Stimulated activated CD4-positive, alpha-beta T cell treated with anti-CD3 and anti-CD28 coated beads, Interleukin-2, amount 100 ng/mL, for 24 hours (primary cell): ENCODE measurements around the gene MRPL22.
"Not testable (repeated sequence)": the region's sequence is repeated elsewhere in the genome, so short reads cannot be mapped to it uniquely, and the experiment has no call there.

Experiments
- DNase-seq, 2 donors: peaks; one replicate each; pipeline ENCODE4 v3.0.0-alpha.2; 2020

MRPL22 gene

GRCh38 chr5:154943527-154943926 lies 2.7 kb downstream of the MRPL22 start:
- DNase-seq, result no peak

DNA sequence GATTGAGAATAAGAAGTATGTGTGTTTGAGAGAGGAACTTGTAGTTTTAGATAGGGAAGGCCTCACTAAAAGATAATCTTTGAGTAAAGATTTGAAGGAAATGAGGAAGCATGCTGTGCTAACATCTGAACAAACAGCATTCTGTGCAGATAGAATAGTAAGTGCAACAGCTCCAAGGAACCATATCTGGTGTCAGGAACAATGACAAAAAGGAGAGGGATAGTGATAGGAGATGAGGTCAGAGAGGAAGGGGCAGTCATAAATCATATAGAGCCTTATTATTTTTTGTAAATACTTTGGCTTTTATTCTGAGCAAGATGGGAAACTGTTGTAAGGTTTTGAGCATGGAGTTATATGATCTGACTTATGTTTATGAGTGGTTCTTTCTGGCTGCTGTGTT lies 3.8 kb downstream of the MRPL22 start:
- DNase-seq, result no peak

GRCh38 chr5:154945695-154946301 lies 4.9 kb downstream of the MRPL22 start:
- DNase-seq, result no peak

DNA sequence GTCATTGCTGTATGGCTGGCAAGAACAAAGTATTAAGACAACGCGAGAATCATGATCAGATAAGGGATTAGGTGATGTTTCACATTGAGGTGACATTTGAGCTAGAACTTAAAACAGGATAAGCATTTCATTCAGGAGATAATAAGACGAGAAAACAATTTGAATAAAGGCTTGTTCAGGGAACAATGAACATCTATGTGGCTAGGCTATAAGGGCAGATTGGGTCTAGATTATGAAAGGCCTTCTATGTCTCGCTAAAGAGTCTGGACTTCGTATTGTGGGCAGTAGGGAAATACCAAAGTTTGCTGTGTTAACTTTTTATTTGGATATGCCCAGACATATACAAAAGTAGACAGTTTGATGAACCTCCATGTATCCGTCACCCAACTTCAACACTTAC lies 6.9 kb downstream of the MRPL22 start:
- no peak for DNase-seq

DNA sequence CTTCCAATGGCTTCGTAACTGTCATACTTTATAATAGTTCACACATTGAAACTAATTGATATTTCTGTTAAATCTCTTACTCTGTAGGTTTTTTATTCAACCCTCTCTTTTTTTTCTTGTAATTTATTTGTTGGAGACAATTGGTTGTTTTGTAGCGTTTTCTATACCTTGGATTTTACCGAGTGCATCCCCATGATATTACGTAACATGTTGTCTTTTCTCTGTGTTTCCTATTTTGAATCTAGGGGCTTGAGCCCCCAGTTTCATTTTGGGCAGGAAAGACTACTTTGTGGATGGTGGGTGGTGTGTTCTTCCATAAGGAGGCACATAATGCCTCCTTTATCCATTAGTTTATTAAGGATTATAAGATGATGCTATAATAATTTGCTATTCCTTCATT lies 7.4 kb downstream of the MRPL22 start:
- DNase-seq, result no peak

DNA sequence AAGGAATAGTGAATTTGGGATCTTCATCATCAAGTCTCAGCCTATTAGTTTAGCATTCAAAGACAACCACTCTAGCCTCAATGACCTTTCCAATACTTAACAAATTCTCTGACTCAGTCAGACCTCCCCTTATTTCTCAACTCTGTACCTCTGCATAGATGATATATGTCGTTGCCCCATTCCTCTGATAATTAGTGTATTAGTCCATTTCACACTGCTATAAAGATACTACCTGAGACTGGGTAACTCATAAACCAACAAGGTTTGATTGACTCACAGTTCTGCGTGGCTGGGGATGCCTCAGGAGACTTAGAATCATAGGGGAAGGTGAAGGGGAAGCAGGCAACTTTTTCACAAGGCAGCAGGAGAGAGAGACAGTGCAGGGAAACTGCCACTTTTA lies 8.9 kb downstream of the MRPL22 start:
- DNase-seq, result no peak

GRCh38 chr5:154956712-154957111 lies 15.8 kb downstream of the MRPL22 start:
- no peak for DNase-seq

- DNase-seq, result no peak
These were observed 21.6 kb downstream of the MRPL22 start for GRCh38 chr5:154962494-154962893.

DNA sequence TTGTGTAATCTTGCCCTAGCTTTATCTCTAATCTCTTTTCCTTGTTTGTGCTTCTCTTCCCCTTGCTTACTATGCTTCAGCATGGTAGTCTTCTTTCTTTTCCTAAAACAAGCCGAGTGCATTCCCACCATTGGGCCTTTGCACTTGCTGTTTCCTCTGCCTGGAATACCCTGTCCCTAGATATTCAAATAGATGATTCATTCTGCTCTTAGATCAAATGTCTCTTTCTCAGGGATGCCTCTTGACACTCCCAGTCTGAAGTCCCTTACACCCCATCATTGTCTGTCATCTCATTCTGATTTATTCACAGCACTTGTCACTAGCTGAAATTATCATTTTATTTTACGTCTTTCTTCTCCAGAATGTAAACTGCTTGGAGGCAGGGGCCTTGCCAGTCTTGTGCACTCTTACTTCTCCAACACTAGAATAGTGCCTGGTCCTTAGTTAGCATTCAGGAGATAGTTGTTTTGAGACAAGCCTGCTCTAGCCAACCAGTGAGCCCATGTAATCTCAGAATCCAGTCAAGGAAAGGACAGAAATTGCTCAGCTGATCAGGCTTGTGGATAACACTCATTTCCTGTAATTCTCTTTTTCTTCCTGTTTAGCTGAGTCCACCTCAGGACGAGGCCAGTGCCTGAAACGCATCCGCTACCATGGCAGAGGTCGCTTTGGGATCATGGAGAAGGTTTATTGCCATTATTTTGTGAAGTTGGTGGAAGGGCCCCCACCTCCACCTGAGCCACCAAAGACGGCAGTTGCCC lies 25.4 kb downstream of the MRPL22 start:
- DNase-seq, result no peak

DNA sequence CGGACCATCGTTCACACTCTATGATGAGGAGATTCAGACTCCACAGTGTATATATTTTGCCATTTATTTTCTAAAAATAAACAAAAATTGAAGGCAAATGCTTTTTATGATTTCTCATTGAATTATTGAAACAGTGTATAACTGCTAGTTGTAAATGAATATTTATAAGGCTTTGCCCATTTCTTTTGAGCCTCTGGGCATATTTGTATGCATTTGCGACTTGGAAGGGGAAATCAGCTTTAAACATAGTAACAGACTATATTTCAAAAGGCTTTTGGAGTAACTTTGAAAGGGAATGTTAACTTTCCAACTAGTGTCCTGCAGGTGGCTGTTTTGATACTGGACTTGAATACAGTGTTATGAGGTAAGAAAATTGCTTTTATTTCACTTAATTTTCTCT lies 26.0 kb downstream of the MRPL22 start:
- no peak for DNase-seq

DNA sequence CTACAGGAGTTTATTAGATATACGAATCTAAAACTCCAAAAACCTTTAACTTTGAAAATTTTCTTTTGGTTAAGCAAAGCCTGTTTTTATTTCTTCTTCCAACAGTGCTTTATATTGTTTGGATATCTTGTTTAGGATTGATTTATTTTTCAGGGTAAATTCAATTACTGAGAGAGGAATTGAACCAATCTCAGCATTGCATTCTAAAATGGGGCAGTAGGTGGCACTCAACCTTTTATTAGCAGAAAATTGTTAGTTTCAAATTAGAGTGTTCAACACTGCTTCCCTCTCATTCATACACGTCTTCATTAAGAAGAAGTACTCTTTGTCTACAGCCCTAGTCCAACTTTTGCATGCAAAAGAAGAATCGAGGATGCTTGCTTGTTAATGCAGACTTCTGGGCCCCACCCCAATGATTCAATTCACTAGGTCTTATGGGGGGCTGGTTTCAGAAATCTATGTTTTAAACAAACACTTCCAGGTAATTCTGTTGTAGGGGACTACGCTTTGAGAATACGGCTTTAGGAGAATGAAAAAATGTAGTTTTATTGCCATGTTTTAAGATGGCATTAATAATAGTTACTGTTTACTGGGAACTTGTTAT lies 26.6 kb downstream of the MRPL22 start:
- DNase-seq, result no peak

DNA sequence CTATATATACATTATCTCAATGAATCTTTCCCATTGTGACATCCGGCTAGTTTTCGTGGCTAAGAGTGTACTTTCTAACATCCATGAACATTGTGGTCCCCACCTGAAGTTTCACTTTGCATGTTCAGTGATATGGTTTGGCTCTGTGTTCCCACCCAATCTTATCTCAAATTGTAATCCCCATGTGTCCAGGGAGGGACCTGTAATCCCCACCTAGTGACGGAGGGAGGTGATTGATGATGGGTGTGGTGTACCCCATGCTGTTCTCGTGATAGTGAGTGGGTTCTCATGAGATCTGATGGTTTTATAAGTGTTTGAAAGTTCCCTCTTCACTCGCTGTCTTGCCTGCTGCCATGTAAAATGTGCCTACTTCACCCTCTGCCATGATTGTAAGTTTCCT lies 28.1 kb downstream of the MRPL22 start:
- DNase-seq, result no peak

GRCh38 chr5:154970759-154971158 lies 29.9 kb downstream of the MRPL22 start:
- no peak for DNase-seq

DNA sequence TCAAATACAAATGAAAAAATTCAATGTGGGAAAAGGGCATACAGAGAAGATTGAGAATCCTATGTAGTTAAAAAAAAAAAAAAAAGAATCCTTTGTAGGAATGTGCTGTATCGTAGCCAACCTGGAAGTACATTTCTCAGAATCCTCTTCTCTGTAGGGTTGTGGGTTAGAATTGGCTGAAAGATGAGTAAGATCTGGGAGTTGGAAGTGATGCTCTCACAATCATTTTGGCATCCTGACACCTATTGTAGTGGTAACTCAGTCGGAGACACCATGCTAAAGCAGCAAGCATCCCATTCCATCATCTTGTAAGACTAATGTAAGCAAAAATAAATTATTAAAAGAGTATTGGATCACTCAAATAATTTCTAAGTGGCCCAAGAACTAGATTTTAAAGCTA lies 30.6 kb downstream of the MRPL22 start:
- no peak for DNase-seq

GRCh38 chr5:154972476-154973080 lies 31.7 kb downstream of the MRPL22 start:
- DNase-seq, result no peak

DNA sequence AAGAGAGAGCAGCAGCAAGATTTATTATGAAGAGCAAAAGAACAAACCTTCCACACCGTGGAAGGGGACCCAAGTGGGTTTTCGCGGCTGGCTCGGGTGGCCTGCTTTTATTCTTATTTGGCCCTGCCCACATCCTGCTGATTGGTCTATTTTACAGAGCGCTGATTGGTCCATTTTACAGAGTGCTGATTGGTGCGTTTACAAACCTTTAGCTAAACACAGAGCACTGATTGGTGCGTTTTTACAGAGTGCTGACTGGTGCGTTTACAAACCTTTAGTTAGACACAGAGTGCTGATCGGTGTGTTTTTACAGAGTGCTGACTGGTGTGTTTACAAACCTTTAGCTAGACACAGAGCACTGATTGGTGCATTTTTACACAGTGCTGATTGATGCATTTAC lies 35.2 kb downstream of the MRPL22 start:
- not testable (repeated sequence) for DNase-seq

DNA sequence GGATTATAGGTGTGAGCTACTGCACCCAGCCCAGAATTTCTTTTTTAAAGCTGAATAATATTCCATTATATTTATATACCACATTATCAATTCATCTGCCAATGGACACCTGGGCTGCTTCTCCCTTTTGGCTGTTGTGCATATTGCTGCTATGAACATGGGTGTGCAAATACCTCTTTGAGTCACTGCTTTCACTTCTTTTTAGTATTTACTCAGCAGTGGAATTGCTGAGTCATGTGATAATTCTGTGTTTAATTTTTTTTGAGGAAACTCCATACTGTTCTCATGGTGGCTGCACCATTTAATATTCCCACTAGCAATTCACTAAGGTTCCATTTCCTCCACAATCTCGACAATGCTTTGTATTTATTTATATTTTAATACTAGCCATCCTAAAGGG lies 36.5 kb downstream of the MRPL22 start:
- no peak for DNase-seq

- not testable (repeated sequence) for DNase-seq
These were observed 37.4 kb downstream of the MRPL22 start for GRCh38 chr5:154978294-154978693.

- DNase-seq, result no peak
These were observed 44.2 kb downstream of the MRPL22 start for GRCh38 chr5:154984946-154985516.

DNA sequence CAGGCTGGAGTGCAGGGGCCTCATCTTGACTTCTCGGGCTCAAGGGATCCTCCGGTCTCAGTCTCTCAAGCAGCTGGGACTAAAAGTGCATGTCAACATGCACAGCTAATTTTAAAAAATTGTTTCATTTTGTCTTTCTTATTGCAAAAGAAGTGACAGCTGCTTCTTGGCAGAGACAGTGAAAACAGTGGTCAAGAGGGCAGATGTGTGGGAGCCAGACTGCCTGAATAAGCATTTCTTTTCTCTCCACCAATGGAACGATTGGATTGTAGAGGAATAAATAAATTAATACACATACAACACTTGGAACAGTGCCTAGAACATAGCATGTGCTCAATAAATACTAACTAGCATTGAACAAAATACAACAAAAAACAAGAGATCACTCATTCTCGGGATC lies 45.3 kb downstream of the MRPL22 start:
- no peak for DNase-seq

DNA sequence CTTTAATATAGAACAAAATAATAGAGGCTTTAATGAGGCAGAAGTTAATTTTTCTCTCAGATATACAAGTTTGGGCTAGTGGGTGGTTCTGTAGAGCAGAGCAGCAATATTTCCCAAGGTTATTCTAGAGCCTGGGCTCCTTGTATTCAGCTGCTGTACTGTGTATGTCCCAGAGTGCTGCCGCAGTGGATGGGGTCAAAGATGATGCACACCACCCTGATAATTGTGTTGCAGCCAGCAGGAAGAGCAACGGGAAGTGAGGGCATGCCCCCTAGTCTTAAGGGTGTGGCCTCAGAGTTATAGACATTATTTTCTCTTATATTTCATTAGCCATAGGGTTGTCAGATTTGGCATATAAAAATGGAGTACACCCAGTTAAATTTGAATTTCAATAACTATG lies 48.8 kb downstream of the MRPL22 start:
- DNase-seq, result no peak

- DNase-seq, result no peak
These were observed 52.6 kb downstream of the MRPL22 start for GRCh38 chr5:154993461-154993860.

- no peak for DNase-seq
These were observed 54.8 kb downstream of the MRPL22 start for GRCh38 chr5:154995679-154996078.

GRCh38 chr5:154997746-154998145 lies 56.9 kb downstream of the MRPL22 start:
- no peak for DNase-seq
